HG03025 (cell line): ENCODE results near the gene PLPPR5.

ENCODE experiments used
- ATAC-seq: cut with Tn5 transposase; IDR thresholded peaks from one replicate; pipeline ENCODE4 v1.9.1; 2021; ENCODE audit warnings: mild to moderate bottlenecking, moderate library complexity; ENCODE audit not compliant: unreplicated experiment, low FRiP score

The PLPPR5 gene

DNA sequence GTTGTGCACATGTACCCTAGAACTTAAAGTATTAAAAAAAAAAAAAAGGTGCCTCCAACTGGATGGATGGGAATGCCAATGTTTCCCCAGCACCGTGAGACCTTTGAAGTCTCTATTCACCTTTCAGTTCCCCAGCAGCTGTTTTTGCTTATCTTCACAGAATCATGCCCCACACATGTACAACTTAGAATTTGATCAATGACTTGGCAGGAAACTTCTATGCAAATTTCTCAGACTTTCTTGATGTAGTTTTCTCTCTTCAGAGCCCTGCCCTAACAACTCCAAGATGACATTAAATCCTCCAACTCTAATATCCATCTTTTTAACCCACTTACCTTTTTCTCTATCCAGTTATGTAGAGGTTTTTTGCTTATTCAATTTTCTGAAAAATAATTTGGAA, 144.3 kb downstream of the PLPPR5 start:
- no peak for ATAC-seq

DNA sequence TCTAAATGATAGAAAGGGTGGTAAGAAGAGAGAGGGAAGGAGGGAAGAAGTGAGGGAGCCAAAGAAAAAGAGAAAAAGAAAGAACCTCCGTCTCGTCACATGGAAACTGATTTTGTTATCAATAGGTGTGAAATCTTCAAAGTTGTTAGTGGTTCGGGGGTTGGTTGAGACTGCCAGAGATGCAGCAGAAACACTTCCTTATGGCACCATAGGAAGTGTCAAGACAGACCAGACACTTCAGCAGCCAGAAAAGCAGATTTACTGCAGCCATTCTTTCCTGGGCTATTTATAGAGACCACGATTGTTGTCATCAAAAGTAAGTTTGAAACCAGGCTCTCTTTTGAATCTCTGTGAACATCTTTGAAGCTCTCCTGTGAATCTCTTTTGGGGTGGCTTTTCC, 150.5 kb downstream of the PLPPR5 start:
- no peak for ATAC-seq

DNA sequence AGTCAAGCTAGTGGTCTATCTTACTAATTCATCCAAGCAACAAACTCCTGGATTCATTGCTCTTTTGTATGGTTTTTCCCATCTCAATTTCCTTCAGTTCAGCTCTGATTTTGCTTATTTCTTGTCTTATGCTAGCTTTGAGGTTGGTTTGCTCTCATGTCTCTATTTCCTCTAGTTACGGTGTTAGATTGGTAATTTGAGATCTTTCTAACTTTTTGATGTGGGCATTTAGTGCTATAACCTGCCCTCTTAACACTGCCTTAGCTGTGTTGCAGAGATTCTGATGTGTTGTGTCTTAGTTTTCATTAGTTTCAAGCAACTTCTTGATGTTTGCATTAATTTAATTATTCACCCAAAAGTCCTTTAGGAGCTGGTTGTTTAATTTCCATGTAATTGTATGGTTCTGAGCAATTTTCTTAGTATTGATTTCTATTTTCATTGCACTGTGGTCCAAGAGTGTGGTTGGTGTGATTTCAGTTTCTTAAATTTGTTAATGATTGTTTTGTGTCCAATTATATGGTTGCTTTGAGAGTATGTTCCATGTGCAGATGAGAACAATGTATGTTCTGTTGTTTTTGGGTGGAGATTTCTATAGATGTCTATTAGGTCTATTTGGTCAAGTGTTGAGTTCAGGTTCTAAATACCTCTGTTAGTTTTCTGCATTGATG, 154.6 kb downstream of the PLPPR5 start:
- ATAC-seq: no peak

DNA sequence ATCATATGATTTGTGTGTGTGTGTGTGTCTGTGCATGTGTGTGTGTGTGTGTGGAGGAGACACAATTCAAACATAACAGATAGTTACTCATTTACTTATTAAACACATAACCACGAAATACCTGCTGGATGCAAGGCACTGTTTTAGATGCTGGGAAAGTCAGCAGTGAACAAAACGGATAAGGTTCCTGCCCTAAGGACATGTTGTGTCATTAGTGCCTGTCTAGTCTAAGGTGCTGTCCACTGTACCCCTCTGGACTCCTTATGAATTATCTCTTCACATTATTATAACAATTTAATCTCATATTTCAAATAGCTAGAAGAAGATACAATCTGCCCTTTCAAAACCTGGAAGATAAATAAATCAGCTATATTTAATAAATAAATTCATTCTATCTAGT, 162.4 kb downstream of the PLPPR5 start:
- no peak for ATAC-seq
